ENCODE results near the gene CRISPLD2. TPM values are rescaled to one million over a fixed set of nuclear protein-coding genes. Genes with fewer than 3 reads are reported as not detected.

The CRISPLD2 gene
- polyA plus RNA-seq, 1 donor from 2014 or later: 0.06 TPM

GRCh38 chr16:84806890-84807258 is 12.9 kb upstream of the CRISPLD2 start:
- H3K4me2 ChIP-seq (ENCODE audit: low read length): no peak overlapping the region
- H3K9ac ChIP-seq (ENCODE audit: low read length): no peak overlapping the region

GRCh38 chr16:84807776-84808175 is 12.0 kb upstream of the CRISPLD2 start:
- no peaks in the 10 kb centered on the region for H3K9me2 ChIP-seq (ENCODE audit: insufficient read depth, low read length)
- no peak overlapping the region for H3K4me2 ChIP-seq (ENCODE audit: low read length)
- no peaks in the 10 kb centered on the region for H3K27me3 ChIP-seq (ENCODE audit: insufficient read depth, low read depth, low read length)
- H2AFZ ChIP-seq (ENCODE audit: low read depth, low read length): no peak overlapping the region
- H3K9me3 ChIP-seq (ENCODE audit: low read length): no peaks in the 10 kb centered on the region
- H3K4me3 ChIP-seq (ENCODE audit: low read length): no peak overlapping the region
- H3F3A ChIP-seq (ENCODE audit: insufficient read depth, low read length, poor library complexity, severe bottlenecking): no peaks in the 10 kb centered on the region
- no peak overlapping the region for H3K9ac ChIP-seq (ENCODE audit: low read length)
- TF ChIP-seq MXI1 (conservative IDR thresholded peaks at IDR 0.05; ENCODE audit: poor library complexity, severe bottlenecking) (no peak), TAF1 (IDR thresholded peaks at IDR 0.05; ENCODE audit: low read depth) (no peak)
- no peaks in the 10 kb centered on the region for H3K36me3 ChIP-seq (ENCODE audit: insufficient read depth, low read length)
- no peaks in the 10 kb centered on the region for H4K20me1 ChIP-seq (ENCODE audit: insufficient read depth)
- H3K79me2 ChIP-seq (replicated peaks; ENCODE audit: insufficient read depth, low read length): no peaks in the 10 kb centered on the region
- H3K27ac ChIP-seq (ENCODE audit: low read length): no peak overlapping the region

More at GRCh38 chr16:84806890-84807258, 12.9 kb upstream of the CRISPLD2 start:
- no peaks in the 10 kb centered on the region for H3K36me3 ChIP-seq (ENCODE audit: insufficient read depth, low read length)
- no peaks in the 10 kb centered on the region for H3K79me2 ChIP-seq (replicated peaks; ENCODE audit: insufficient read depth, low read length)
- H3F3A ChIP-seq (ENCODE audit: insufficient read depth, low read length, poor library complexity, severe bottlenecking): no peaks in the 10 kb centered on the region
- no peak overlapping the region for H2AFZ ChIP-seq (ENCODE audit: low read depth, low read length)
- no peaks in the 10 kb centered on the region for H3K9me3 ChIP-seq (ENCODE audit: low read length)
- H3K27me3 ChIP-seq (ENCODE audit: insufficient read depth, low read depth, low read length): no peaks in the 10 kb centered on the region
- H3K27ac ChIP-seq (ENCODE audit: low read length): no peak overlapping the region
- no peaks in the 10 kb centered on the region for H4K20me1 ChIP-seq (ENCODE audit: insufficient read depth)
- H3K9me2 ChIP-seq (ENCODE audit: insufficient read depth, low read length): no peaks in the 10 kb centered on the region
- TF ChIP-seq EZH2 (IDR thresholded peaks at IDR 0.05; ENCODE audit: borderline replicate concordance, insufficient read depth, low read length, poor library complexity, severe bottlenecking): no peak
- no peak for TF ChIP-seq REST (IDR thresholded peaks at IDR 0.05; ENCODE audit: borderline replicate concordance)
- TF ChIP-seq SMC3 (conservative IDR thresholded peaks at IDR 0.05; ENCODE audit: poor library complexity): no peak
- TF ChIP-seq EP300 (conservative IDR thresholded peaks at IDR 0.05; ENCODE audit: poor library complexity, severe bottlenecking): no peak
- no peak overlapping the region for H3K4me3 ChIP-seq (ENCODE audit: low read length)

- no peak overlapping the region for H3K4me3 ChIP-seq (ENCODE audit: low read length)
- H3K4me2 ChIP-seq (ENCODE audit: low read length): no peak overlapping the region
- no peaks in the 10 kb centered on the region for H3K27me3 ChIP-seq (ENCODE audit: insufficient read depth, low read depth, low read length)
- H3K9me3 ChIP-seq (ENCODE audit: low read length): no peaks in the 10 kb centered on the region
- no peaks in the 10 kb centered on the region for H3K79me2 ChIP-seq (replicated peaks; ENCODE audit: insufficient read depth, low read length)
- H3K27ac ChIP-seq (ENCODE audit: low read length): no peak overlapping the region
- no peaks in the 10 kb centered on the region for H4K20me1 ChIP-seq (ENCODE audit: insufficient read depth)
- no peaks in the 10 kb centered on the region for H3F3A ChIP-seq (ENCODE audit: insufficient read depth, low read length, poor library complexity, severe bottlenecking)
- H3K9ac ChIP-seq (ENCODE audit: low read length): no peak overlapping the region
- no peak overlapping the region for H2AFZ ChIP-seq (ENCODE audit: low read depth, low read length)
- TF ChIP-seq SMC3 (conservative IDR thresholded peaks at IDR 0.05; ENCODE audit: poor library complexity) (no peak), TAF1 (IDR thresholded peaks at IDR 0.05; ENCODE audit: low read depth) (no peak), RAD21 (conservative IDR thresholded peaks at IDR 0.05) (no peak), EP300 (conservative IDR thresholded peaks at IDR 0.05; ENCODE audit: poor library complexity, severe bottlenecking) (no peak), POLR2AphosphoS5 (IDR thresholded peaks at IDR 0.05) (no peak), MXI1 (conservative IDR thresholded peaks at IDR 0.05; ENCODE audit: poor library complexity, severe bottlenecking) (no peak), CTCF (IDR thresholded peaks at IDR 0.05; ENCODE audit: poor library complexity, severe bottlenecking) (no peak), REST (IDR thresholded peaks at IDR 0.05; ENCODE audit: borderline replicate concordance) (no peak), EZH2 (IDR thresholded peaks at IDR 0.05; ENCODE audit: borderline replicate concordance, insufficient read depth, low read length, poor library complexity, severe bottlenecking) (no peak)
- H3K36me3 ChIP-seq (ENCODE audit: insufficient read depth, low read length): no peaks in the 10 kb centered on the region
- no peaks in the 10 kb centered on the region for H3K9me2 ChIP-seq (ENCODE audit: insufficient read depth, low read length)
Observed at GRCh38 chr16:84808826-84809225, 11.0 kb upstream of the CRISPLD2 start.
